ENCODE measurements around the gene TRIM65. TPM values are rescaled to one million over a fixed set of nuclear protein-coding genes. Genes with fewer than 3 reads are reported as not detected.

The TRIM65 gene
- total and polyA plus RNA-seq, 2 of the 4 experiments (the other 2 are of a cell fraction), result 7.9 to 10.6 TPM

DNA sequence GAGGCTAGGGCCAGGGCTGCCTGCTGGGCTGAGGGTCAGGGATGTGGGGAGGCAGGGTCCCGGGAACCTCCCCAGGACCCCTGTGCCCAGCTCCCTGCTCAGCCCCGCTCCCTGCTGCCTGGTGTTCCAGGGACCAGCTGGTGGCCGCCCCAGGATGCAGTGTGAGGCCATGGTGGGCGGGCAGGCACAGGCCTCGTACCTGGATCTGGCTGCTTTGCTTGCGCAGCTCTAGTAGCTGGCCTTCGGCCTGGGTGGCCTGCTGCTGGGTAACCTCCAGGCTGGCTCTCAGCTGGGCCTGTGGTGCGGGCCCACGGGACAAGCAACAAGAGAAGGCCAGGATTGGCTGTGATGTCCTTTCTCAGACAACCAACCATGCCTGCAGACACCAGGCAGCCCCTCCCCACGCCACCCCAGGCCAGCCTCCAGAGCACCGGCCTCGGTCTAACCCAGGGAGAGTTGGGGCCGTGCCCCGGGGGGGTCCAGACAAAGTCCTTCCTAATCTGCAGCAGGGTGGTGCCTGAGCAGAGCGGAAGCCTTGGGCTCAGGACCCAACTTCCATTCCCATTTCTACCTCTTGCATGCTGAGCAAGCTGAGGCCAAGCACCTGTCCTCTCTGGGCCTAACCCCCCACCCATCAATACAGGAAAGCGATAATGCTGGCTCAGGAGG lies 4.1 kb downstream of the TRIM65 start:
- dilution Hi-C loops (cut with HindIII; ENCODE audit: low sequenced_read_pairs, unreplicated experiment), result no loop called here

More for the DNA sequence above, 4.1 kb downstream of the TRIM65 start:
- H4K91ac ChIP-seq (ENCODE audit: insufficient read depth, low read depth, low read length), result no peak overlapping the region
- no peak overlapping the region for H2AK9ac ChIP-seq (replicated peaks; ENCODE audit: low read depth, low read length, poor library complexity)
- ChIA-PET CTCF (no interaction called here), POLR2A (ENCODE audit: unreplicated experiment) (no interaction called here)
- no peak overlapping the region for H3K14ac ChIP-seq (replicated peaks; ENCODE audit: low read depth, low read length)
- peaks cover 19% of the 10 kb centered on the region for H3K36me3 ChIP-seq (ENCODE audit: control insufficient read depth, insufficient read depth, low read length)
- H3K4me3 ChIP-seq (ENCODE audit: insufficient read depth, low read depth, low read length), result no peak overlapping the region
- no peak overlapping the region for H3K23ac ChIP-seq (ENCODE audit: low read depth, low read length)
- H4K20me1 ChIP-seq (ENCODE audit: insufficient read depth, low read length), result peaks cover 4% of the 10 kb centered on the region; the same call in 1 of the 2 replicates
- H2AFZ ChIP-seq (replicated peaks; ENCODE audit: low read length, poor library complexity), result no peak overlapping the region
- no peak overlapping the region for H2BK5ac ChIP-seq (ENCODE audit: low read depth, low read length, poor library complexity, severe bottlenecking)
- peaks cover 7% of the 10 kb centered on the region; the same call in 1 of the 2 replicates for H3K4me1 ChIP-seq (ENCODE audit: control insufficient read depth, insufficient read depth, low read length)
- no peak overlapping the region for H3K27ac ChIP-seq (ENCODE audit: insufficient read depth, low read length)
- H2BK15ac ChIP-seq (ENCODE audit: low read depth, low read length), result no peak overlapping the region
- TF ChIP-seq RCOR1 (IDR thresholded peaks at IDR 0.05; ENCODE audit: insufficient replicate concordance, low read length) (no peak), NFE2L2 (IDR thresholded peaks at IDR 0.05; ENCODE audit: low read depth, low read length) (no peak), CHD1 (IDR thresholded peaks at IDR 0.05; ENCODE audit: low read depth, low read length) (no peak)
- TF ChIP-seq, protein P1, sequence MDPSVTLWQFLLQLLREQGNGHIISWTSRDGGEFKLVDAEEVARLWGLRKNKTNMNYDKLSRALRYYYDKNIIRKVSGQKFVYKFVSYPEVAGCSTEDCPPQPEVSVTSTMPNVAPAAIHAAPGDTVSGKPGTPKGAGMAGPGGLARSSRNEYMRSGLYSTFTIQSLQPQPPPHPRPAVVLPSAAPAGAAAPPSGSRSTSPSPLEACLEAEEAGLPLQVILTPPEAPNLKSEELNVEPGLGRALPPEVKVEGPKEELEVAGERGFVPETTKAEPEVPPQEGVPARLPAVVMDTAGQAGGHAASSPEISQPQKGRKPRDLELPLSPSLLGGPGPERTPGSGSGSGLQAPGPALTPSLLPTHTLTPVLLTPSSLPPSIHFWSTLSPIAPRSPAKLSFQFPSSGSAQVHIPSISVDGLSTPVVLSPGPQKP (IDR thresholded peaks at IDR 0.05; ENCODE audit: borderline replicate concordance, low read depth, low read length), result no peak
- no peak overlapping the region for H2BK20ac ChIP-seq (ENCODE audit: low read depth, low read length)
- H4K8ac ChIP-seq (ENCODE audit: low read depth in 2 of 2, low read length in 2 of 2), result no peak overlapping the region
- H3K79me1 ChIP-seq (ENCODE audit: low read depth in 1 of 2, low read length in 2 of 2), result peaks cover 9 to 44% of the 10 kb centered on the region in 2 experiments; a peak in 3 of 4 replicates
- H2AK5ac ChIP-seq (ENCODE audit: low read depth, low read length), result no peak overlapping the region
- no peaks in the 10 kb centered on the region for H3K27me3 ChIP-seq (ENCODE audit: control insufficient read depth, insufficient read depth, low read length)
- DNase-seq, result no peak
- BruUV-seq (replicated peaks), result no TSS peak
- no peak overlapping the region for H3K9ac ChIP-seq (ENCODE audit: low read depth, low read length)
- no peak overlapping the region for H3K18ac ChIP-seq (ENCODE audit: low read depth, low read length)
- WGBS, 2 experiments (ENCODE audit: extremely low coverage in 2 of 2, insufficient read length in 1 of 2), result 100% methylated on average over 6 of the region's 16 CpGs; no CpG with 5 or more reads in 1 of the 2 experiments
- intact Hi-C loops (cut with micrococcal nuclease), result no loop called here
- no peak overlapping the region for H3K56ac ChIP-seq (ENCODE audit: extremely low read depth, insufficient read depth, low read length)
- H4K5ac ChIP-seq (ENCODE audit: low read depth, low read length), result no peak overlapping the region
- no peaks in the 10 kb centered on the region for H3K9me3 ChIP-seq (ENCODE audit: control insufficient read depth, insufficient read depth, low read length)
- no peak overlapping the region for H3K4ac ChIP-seq (ENCODE audit: low read depth, low read length)
- peaks cover 12% of the 10 kb centered on the region; the same call in 1 of the 2 replicates for H3K9me1 ChIP-seq (ENCODE audit: insufficient read depth, low read length)
- in situ Hi-C loops (cut with MboI; ENCODE audit: low sequenced_read_pairs), result no loop called here
- H2BK120ac ChIP-seq (ENCODE audit: low read depth, low read length), result no peak overlapping the region
- no peak for ATAC-seq (ENCODE audit: low read depth)
- H3K4me2 ChIP-seq (ENCODE audit: low read depth, low read length), result no peak overlapping the region

Measured in IMR-90 (cell line).